ENCODE results near the gene MEGF11.

MEGF11 gene

GRCh38 chr15:66112388-66112787 lies 141.2 kb downstream of the MEGF11 start:
- DNase-seq (ENCODE audit: low read depth) = no peak

- DNase-seq (ENCODE audit: low read depth) = no peak
These were observed 142.2 kb downstream of the MEGF11 start for GRCh38 chr15:66111363-66111762.

- DNase-seq (ENCODE audit: low read depth) = no peak
These were observed 142.7 kb downstream of the MEGF11 start for GRCh38 chr15:66110864-66111263.

GRCh38 chr15:66109826-66110225 lies 143.7 kb downstream of the MEGF11 start:
- DNase-seq (ENCODE audit: low read depth) = no peak

- DNase-seq (ENCODE audit: low read depth) = no peak
These were observed 144.9 kb downstream of the MEGF11 start for GRCh38 chr15:66108483-66109265.

- DNase-seq (ENCODE audit: low read depth) = no peak
These were observed 146.5 kb downstream of the MEGF11 start for GRCh38 chr15:66107070-66107469.

GRCh38 chr15:66105286-66106265 lies 148.0 kb downstream of the MEGF11 start:
- DNase-seq (ENCODE audit: low read depth) = no peak

- no peak for DNase-seq (ENCODE audit: low read depth)
These were observed 150.3 kb downstream of the MEGF11 start for GRCh38 chr15:66103293-66103590.

GRCh38 chr15:66102563-66103292 lies 150.8 kb downstream of the MEGF11 start:
- DNase-seq (ENCODE audit: low read depth) = no peak

GRCh38 chr15:66101715-66102395 lies 151.7 kb downstream of the MEGF11 start:
- no peak for DNase-seq (ENCODE audit: low read depth)

- DNase-seq (ENCODE audit: low read depth) = no peak
These were observed 152.8 kb downstream of the MEGF11 start for GRCh38 chr15:66100761-66101160.

GRCh38 chr15:66099950-66100671 lies 153.4 kb downstream of the MEGF11 start:
- DNase-seq (ENCODE audit: low read depth) = no peak

GRCh38 chr15:66098022-66098363 lies 155.6 kb downstream of the MEGF11 start:
- no peak for DNase-seq (ENCODE audit: low read depth)

- no peak for DNase-seq (ENCODE audit: low read depth)
These were observed 156.2 kb downstream of the MEGF11 start for GRCh38 chr15:66097151-66098021.

GRCh38 chr15:66096688-66097058 lies 156.9 kb downstream of the MEGF11 start:
- DNase-seq (ENCODE audit: low read depth) = no peak

- DNase-seq (ENCODE audit: low read depth) = no peak
These were observed 157.5 kb downstream of the MEGF11 start for GRCh38 chr15:66095871-66096687.

GRCh38 chr15:66094331-66094730 lies 159.2 kb downstream of the MEGF11 start:
- DNase-seq (ENCODE audit: low read depth) = no peak

- no peak for DNase-seq (ENCODE audit: low read depth)
These were observed 161.2 kb downstream of the MEGF11 start for GRCh38 chr15:66092053-66093016.
